GM10847 (cell line): Measurements from ENCODE around the gene NOL11.

Experiments
- POLR2A ChIP-seq: IDR thresholded peaks from 2 replicates; pipeline ENCODE4 v1.6.1; 2011; ENCODE audit not compliant: insufficient read length; ENCODE audit errors: extremely low read depth

NOL11 gene

GRCh38 chr17:67696347-67696746 lies 21.4 kb upstream of the NOL11 start:
- no peak for TF ChIP-seq POLR2A

- TF ChIP-seq POLR2A: no peak
These were observed 20.8 kb upstream of the NOL11 start for GRCh38 chr17:67696853-67697498.

GRCh38 chr17:67700037-67700724 lies 17.6 kb upstream of the NOL11 start:
- no peak for TF ChIP-seq POLR2A

GRCh38 chr17:67700725-67701119 lies 17.0 kb upstream of the NOL11 start:
- TF ChIP-seq POLR2A: no peak

GRCh38 chr17:67707442-67707841 lies 10.3 kb upstream of the NOL11 start:
- no peak for TF ChIP-seq POLR2A

- no peak for TF ChIP-seq POLR2A
These were observed 9.4 kb upstream of the NOL11 start for GRCh38 chr17:67708378-67708777.

- TF ChIP-seq POLR2A: no peak
These were observed 5.8 kb upstream of the NOL11 start for GRCh38 chr17:67711916-67712315.

- TF ChIP-seq POLR2A: no peak
These were observed 5.4 kb upstream of the NOL11 start for GRCh38 chr17:67712375-67712774.

GRCh38 chr17:67713169-67713568 lies 4.6 kb upstream of the NOL11 start:
- TF ChIP-seq POLR2A: no peak

GRCh38 chr17:67716405-67716798 lies 1.3 kb upstream of the NOL11 start:
- TF ChIP-seq POLR2A: no peak

GRCh38 chr17:67717192-67717623 lies 528 bp upstream of the NOL11 start:
- TF ChIP-seq POLR2A: no peak

- TF ChIP-seq POLR2A: no peak
These were observed 697 bp downstream of the NOL11 start for GRCh38 chr17:67718325-67718941.

- TF ChIP-seq POLR2A: no peak
These were observed 7.6 kb downstream of the NOL11 start for GRCh38 chr17:67725373-67725791.

GRCh38 chr17:67725807-67726206 lies 8.1 kb downstream of the NOL11 start:
- TF ChIP-seq POLR2A: no peak

- TF ChIP-seq POLR2A: no peak
These were observed 12.2 kb downstream of the NOL11 start for GRCh38 chr17:67729903-67730302.

- no peak for TF ChIP-seq POLR2A
These were observed 13.0 kb downstream of the NOL11 start for GRCh38 chr17:67730731-67731130.
